AG20443 (cell line): ENCODE results near the gene SEMA6A.

Source experiments
- DNase-seq: peaks from one replicate; pipeline ENCODE4 v3.0.0; 2012; ENCODE audit warnings: low spot score, mixed read lengths

The SEMA6A gene

GRCh38 chr5:116574367-116575325, at the start of gene SEMA6A:
TSS of gene SEMA6A (minus strand) at chr5:116574823. CDS start at chr5:116504944, 69,879 bp downstream.
- peak; percentile 92 for DNase-seq

DNA sequence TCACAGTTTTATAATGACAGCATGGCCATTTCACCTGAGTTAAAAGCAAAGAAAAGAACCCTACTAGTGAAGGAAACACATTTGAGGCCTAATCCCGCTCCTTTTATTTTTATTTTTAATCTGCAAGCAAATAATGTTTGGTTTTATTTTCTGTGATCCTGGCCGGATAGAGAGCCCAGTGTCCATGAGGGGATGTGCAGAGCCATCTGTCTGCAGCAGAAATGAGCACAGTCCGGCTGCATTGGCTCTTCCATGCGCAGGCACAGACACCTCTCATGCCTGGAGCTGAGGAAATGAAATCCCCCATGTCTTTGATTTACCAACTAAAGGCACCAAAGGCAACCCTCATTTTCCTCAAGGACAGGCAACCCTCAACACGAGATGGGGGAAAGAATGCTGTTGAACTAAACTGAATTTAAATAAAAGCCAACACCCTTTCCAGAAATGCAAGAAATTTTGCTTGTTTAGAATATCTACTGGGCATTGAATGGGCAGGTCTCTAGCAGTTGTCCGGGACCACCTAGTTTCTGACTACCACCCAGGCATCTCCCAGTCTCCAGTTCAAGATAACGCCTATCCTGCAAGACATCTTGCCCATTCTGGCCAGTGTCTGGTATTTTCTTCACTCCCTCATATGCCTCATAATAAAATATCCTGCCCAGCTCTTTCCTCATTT, 47.9 kb upstream of the SEMA6A start:
- DNase-seq, result no peak

DNA sequence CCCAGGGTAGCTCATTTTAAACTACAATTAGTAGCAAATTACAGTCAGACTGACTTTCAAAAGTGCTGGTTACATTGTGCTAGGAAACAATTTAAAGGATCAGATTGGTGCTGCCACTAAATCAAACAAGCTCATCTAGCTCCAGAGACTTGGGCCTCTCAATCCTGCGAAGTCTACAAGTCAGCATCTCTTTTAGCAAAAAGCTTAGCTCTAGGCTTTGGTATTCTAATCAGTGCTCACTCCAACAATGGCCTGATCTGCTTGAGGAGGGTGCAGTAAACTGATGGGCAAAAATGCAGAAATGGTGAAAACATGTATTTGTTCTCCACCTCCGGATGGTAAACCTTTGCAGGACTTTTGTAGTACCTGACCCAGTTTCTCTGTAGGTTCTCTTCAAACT, 47.0 kb upstream of the SEMA6A start:
- DNase-seq, result no peak

- no peak for DNase-seq
Measured at GRCh38 chr5:116616876-116617275, 42.3 kb upstream of the SEMA6A start.

DNA sequence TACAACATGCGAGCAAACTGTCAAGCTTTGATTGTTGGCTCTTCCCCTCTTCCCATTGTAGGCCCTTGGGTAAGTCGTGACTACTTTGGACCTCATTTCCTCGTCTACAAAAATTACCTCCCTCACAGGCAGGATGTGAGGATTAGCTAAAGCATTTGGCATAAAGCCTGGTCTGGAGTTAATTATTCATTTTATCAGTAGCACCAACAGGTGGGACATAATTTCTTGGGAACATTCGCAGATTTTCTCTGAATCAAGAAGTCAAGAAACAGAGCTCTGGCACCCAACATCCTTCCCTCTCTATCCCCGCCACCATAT, 39.9 kb upstream of the SEMA6A start:
- no peak for DNase-seq

DNA sequence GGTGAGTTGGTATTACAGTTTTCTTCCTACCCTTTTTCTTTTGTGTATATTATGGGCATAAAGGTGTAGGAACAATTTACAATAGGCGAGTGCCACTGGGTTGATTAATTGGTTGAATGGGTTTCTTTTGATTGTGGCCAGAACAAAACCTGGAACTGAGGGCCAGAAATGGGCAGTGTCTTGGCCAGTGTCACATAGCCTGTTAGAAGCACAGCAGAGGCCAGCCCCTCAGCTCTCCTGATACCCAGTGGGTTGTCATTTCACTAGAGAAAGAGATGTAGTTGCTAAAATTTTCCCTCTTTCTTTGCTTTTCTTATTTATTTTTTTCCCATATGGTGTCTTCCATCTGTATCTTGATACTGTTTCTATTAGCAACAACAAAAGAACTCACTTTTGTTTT, 38.8 kb upstream of the SEMA6A start:
- no peak for DNase-seq

- no peak for DNase-seq
Measured at GRCh38 chr5:116612431-116612830, 37.8 kb upstream of the SEMA6A start.

DNA sequence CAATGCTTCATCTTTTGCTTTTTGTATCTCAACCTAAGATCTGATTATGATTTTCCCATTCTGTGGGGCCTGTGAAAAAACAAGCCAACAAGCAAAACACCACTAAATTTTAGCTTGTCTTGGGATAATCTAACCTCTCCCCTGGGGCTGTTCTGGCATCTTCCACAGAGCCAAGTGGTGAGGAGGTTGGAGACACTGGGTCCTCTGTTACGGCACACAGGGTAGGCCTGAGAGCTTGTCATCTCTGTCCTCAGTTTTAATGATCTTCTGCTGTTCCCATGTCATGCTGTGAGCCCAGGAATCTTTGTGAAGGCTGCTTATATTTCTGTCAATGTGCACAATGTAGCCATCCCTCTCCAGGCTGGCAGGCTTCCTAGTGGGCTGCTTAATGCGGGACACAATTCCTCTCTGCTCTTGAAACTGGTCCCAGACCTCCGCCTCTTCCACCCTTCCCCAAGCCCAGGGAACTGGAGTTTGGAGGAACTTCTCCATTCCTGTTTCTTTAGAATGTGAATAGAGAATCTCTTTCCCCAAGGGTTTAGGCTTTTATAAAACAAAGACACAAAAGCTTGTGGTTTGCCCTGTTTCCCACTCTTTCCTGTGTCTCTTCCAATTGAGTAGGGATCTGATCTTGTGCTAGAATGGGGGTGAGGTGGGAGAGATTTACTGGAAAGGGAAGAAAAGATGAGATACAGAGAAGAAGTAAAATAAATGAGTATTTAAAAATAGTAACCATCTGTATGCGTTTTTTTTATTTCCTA, 30.9 kb upstream of the SEMA6A start:
- no peak for DNase-seq

DNA sequence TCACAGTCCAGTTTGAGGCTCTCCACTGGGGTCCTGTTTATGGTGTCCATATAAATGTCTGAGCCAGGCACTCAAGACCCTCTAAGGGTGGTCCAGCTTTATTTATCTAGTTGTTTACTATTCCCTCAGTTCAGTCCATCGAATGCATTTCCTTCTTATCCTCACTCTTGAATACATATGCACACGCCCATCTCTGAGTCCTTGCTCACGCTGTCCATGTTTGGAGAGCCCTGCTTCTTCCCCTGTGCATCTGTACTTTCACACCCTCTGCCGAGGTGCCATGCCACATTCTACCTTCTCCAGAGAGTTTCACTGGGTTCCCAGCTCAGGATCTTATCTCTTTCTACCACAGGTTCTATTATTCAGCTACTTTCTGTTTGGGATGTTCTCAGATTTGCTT, 30.2 kb upstream of the SEMA6A start:
- no peak for DNase-seq

- peak; percentile 13 for DNase-seq
Measured at GRCh38 chr5:116600876-116601275, 26.3 kb upstream of the SEMA6A start.

DNA sequence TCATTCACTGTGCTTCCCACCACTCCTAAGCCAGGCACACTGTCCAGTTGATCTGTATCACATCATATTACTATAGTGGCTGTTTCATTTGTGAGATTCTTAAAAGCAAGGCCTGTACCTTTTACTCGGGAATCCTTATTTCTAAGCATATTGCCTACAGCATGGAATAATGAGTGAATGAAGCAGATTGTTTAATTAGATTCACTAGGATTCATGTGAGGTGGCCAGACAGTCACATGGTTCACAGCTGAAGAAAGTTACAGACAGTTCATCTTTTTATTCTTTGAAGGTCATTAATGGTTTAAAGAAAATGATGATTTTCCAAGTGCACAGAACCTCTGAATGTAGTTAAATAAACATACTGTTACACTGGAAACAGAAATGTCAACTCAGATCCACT, 24.3 kb upstream of the SEMA6A start:
- no peak for DNase-seq

DNA sequence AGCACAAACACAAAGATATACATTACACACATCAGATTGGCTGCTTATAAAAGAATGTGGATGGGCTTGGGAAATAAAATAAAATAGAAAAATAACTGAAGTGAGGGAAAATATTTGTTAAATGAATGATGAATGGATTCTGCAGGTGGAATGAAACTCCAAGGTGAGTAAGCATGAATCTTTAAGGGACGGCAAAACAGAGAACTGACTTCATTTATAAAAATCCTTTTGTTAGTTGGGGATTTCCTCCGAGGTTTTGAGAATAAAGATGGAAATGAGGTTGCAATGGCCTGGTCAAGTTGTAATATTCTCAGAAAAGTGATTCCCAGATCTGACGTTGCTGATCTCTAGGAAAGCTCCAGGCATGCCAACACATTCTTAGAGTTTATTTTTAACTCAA, 20.9 kb upstream of the SEMA6A start:
- no peak for DNase-seq

- DNase-seq, result no peak
Measured at GRCh38 chr5:116593340-116593739, 18.7 kb upstream of the SEMA6A start.

- DNase-seq, result no peak
Measured at GRCh38 chr5:116585227-116585626, 10.6 kb upstream of the SEMA6A start.

- no peak for DNase-seq
Measured at GRCh38 chr5:116583862-116584222, 9.2 kb upstream of the SEMA6A start.

GRCh38 chr5:116583085-116583861, 8.7 kb upstream of the SEMA6A start:
- DNase-seq, result no peak

- no peak for DNase-seq
Measured at GRCh38 chr5:116581910-116582309, 7.3 kb upstream of the SEMA6A start.

DNA sequence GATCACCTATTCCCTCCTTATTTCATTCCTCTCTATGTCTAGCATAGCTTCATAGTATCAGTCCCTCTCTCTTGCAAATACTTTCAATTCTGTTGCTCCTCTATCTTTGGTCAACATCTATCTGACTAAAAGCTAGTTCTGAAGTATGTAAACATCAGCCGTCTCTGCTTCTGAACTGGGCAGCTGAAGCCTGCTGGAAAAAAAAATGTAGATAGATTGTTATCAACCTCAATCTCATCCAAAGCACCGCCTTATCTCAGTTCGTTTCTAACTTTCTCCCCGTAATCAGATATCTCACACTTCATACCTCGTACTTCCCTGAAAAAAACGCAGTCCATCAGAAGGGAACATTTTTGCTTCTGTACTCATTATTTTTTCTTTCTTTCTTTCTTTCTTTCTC, 4.5 kb upstream of the SEMA6A start:
- DNase-seq, result no peak

GRCh38 chr5:116578676-116579075, 4.1 kb upstream of the SEMA6A start:
- DNase-seq, result no peak

GRCh38 chr5:116577064-116577788, 2.6 kb upstream of the SEMA6A start:
- DNase-seq, result no peak

GRCh38 chr5:116576053-116576713, 1.6 kb upstream of the SEMA6A start:
- peak; percentile 79 for DNase-seq
